ENCODE data around the gene TNNI3K. TPM values are rescaled to one million over a fixed set of nuclear protein-coding genes. Genes with fewer than 3 reads are reported as not detected.

TNNI3K gene
- total and polyA plus RNA-seq, 2 of the 8 experiments (the other 6 are each of a cell fraction or from before 2014, with no cell fraction given) = 0.41 to 0.48 TPM

- no peaks in the 10 kb centered on the region for H3K36me3 ChIP-seq (ENCODE audit: control insufficient read depth in 2 of 4, insufficient read depth in 4 of 4, low read length in 3 of 4)
- no peaks in the 10 kb centered on the region for H3K23me2 ChIP-seq (ENCODE audit: low read depth, low read length)
- no peak for DNase-seq (ENCODE audit: low read depth in 1 of 2, low spot score in 2 of 2)
- H3K18ac ChIP-seq (ENCODE audit: extremely low read depth, low read length) = no peak overlapping the region
- no peaks in the 10 kb centered on the region for H3K4me1 ChIP-seq (replicated peaks in 1 of 4; ENCODE audit: control insufficient read depth in 3 of 4, insufficient read depth in 4 of 4, low read length in 3 of 4)
- no peak overlapping the region for H3K14ac ChIP-seq (ENCODE audit: insufficient read length)
- H2BK12ac ChIP-seq (ENCODE audit: low read depth, low read length) = no peak overlapping the region
- H2BK15ac ChIP-seq (ENCODE audit: low read length) = no peak overlapping the region
- no peaks in the 10 kb centered on the region for H3K79me1 ChIP-seq (ENCODE audit: low read depth, low read length)
- no peaks in the 10 kb centered on the region for H3K9me3 ChIP-seq (ENCODE audit: insufficient read depth in 2 of 2, low read depth in 1 of 2, low read length in 1 of 2)
- no peak overlapping the region for H2BK5ac ChIP-seq (ENCODE audit: low read depth, low read length)
- H4K20me1 ChIP-seq (replicated peaks in 1 of 2; ENCODE audit: control insufficient read depth in 1 of 2, insufficient read depth in 2 of 2, low read length in 2 of 2) = no peaks in the 10 kb centered on the region
- no peak overlapping the region for H4K91ac ChIP-seq (replicated peaks; ENCODE audit: insufficient read length, low read length)
- H2BK120ac ChIP-seq (replicated peaks; ENCODE audit: low read depth, low read length) = no peak overlapping the region
- H2AFZ ChIP-seq (ENCODE audit: low read length) = no peak overlapping the region
- no peak overlapping the region for H3K23ac ChIP-seq (ENCODE audit: insufficient read length)
- H3K9ac ChIP-seq (replicated peaks in 1 of 4; ENCODE audit: extremely low read depth in 1 of 4, low read depth in 3 of 4, low read length in 3 of 4) = no peak overlapping the region
- H2BK20ac ChIP-seq (ENCODE audit: low read length) = no peak overlapping the region
- 100% methylated on average over 1 of the region's 1 CpG; no CpG with 5 or more reads in 1 of the 2 experiments for WGBS, 2 experiments (ENCODE audit: extremely low coverage in 1 of 2, insufficient coverage in 1 of 2, insufficient read length in 1 of 2, insufficient replicate concordance in 2 of 2, low coverage in 1 of 2, low lambda C conversion rate in 2 of 2, missing lambda C conversion rate in 1 of 2)
- no peak overlapping the region for H3K56ac ChIP-seq (replicated peaks; ENCODE audit: insufficient read length, low read depth, low read length)
- no peak overlapping the region for H3K4me3 ChIP-seq (ENCODE audit: extremely low read depth in 1 of 4, insufficient read depth in 2 of 4, low read depth in 3 of 4, low read length in 4 of 4)
- no peak overlapping the region for H4K8ac ChIP-seq (ENCODE audit: extremely low read depth, insufficient read depth, low read length)
- no peaks in the 10 kb centered on the region for H3K79me2 ChIP-seq (ENCODE audit: control insufficient read depth in 1 of 2, insufficient read depth in 2 of 2, low read length in 2 of 2)
- no peak overlapping the region for H4K5ac ChIP-seq (ENCODE audit: insufficient read length, low read depth, low read length)
- H2AK5ac ChIP-seq (ENCODE audit: low read depth, low read length) = no peak overlapping the region
- H3K4me2 ChIP-seq (ENCODE audit: insufficient read depth in 1 of 2, low read depth in 2 of 2, low read length in 2 of 2) = no peak overlapping the region
- TF ChIP-seq SP2 (IDR thresholded peaks at IDR 0.05; ENCODE audit: low read length) (no peak), SIX5 (IDR thresholded peaks at IDR 0.05; ENCODE audit: low read depth, low read length) (no peak), KDM5A (IDR thresholded peaks at IDR 0.05; ENCODE audit: low read length) (no peak), PHF8 (conservative IDR thresholded peaks at IDR 0.05; ENCODE audit: low read depth, low read length) (no peak), JUN (IDR thresholded peaks at IDR 0.05; ENCODE audit: low read depth, low read length) (no peak), RFX5 (IDR thresholded peaks at IDR 0.05; ENCODE audit: borderline replicate concordance, low read depth, low read length) (no peak), CREB1 (IDR thresholded peaks at IDR 0.05) (no peak), RNF2 (IDR thresholded peaks at IDR 0.05; ENCODE audit: borderline replicate concordance, low read depth, low read length, missing control alignments, poor library complexity, severe bottlenecking) (no peak), BRCA1 (IDR thresholded peaks at IDR 0.05; ENCODE audit: low read depth, low read length) (no peak), MAX (IDR thresholded peaks at IDR 0.05) (no peak), RXRA (IDR thresholded peaks at IDR 0.05; ENCODE audit: insufficient read depth, low read depth, low read length) (no peak), BACH1 (IDR thresholded peaks at IDR 0.05; ENCODE audit: low read length) (no peak), KDM1A (IDR thresholded peaks at IDR 0.05; ENCODE audit: borderline replicate concordance, low read length) (no peak), POLR2A (IDR thresholded peaks at IDR 0.05; ENCODE audit: control extremely low read depth in 1 of 2, low read depth in 2 of 2, low read length in 2 of 2) (no peak), YY1 (IDR thresholded peaks at IDR 0.05; ENCODE audit: low read depth, low read length) (no peak), EGR1 (IDR thresholded peaks at IDR 0.05; ENCODE audit: borderline replicate concordance, low read depth, low read length) (no peak)
- H3K27ac ChIP-seq (ENCODE audit: low read depth, low read length) = no peak overlapping the region
- ChIA-PET POLR2A (ENCODE audit: partially characterized antibody) (no interaction called here), CTCF (ENCODE audit: partially characterized antibody) (no interaction called here)
- no peak overlapping the region for H3K4ac ChIP-seq (replicated peaks; ENCODE audit: insufficient read length, low read depth, low read length)
- FAIRE-seq = no peak
- H3K27me3 ChIP-seq (replicated peaks in 1 of 4; ENCODE audit: control insufficient read depth in 3 of 4, extremely low read depth in 1 of 4, insufficient read depth in 3 of 4, low read length in 3 of 4) = no peaks in the 10 kb centered on the region
Measured at GRCh38 chr1:74403606-74404005, 168.4 kb downstream of the TNNI3K start.

All from H1 (cell line).